ENCODE data around the gene PTPRCAP. TPM values are rescaled to one million over a fixed set of nuclear protein-coding genes. Genes with fewer than 3 reads are reported as not detected.

PTPRCAP gene
- total RNA-seq, 4 donors from 2014 or later, result 17.3 to 56.9 (median 21.7) TPM

GRCh38 chr11:67413266-67413849, 24.1 kb downstream of the PTPRCAP start:
- peaks cover 0 to 58% (median 31%) of the 10 kb centered on the region in 4 donors for H3K4me1 ChIP-seq
- no peaks in the 10 kb centered on the region for H3K9me3 ChIP-seq
- H3K4me3 ChIP-seq, result no peak overlapping the region
- H3K27me3 ChIP-seq, result peaks cover 0 to 8% of the 10 kb centered on the region in 2 donors
- TF ChIP-seq POLR2A (IDR thresholded peaks at IDR 0.05) (no peak), CTCF (IDR thresholded peaks at IDR 0.05) (no peak)
- DNase-seq, result no peak
- no peak overlapping the region for H3K27ac ChIP-seq
- H3K36me3 ChIP-seq, result no peaks in the 10 kb centered on the region

- peaks cover 0 to 63% (median 37%) of the 10 kb centered on the region in 4 donors for H3K4me1 ChIP-seq
Measured at GRCh38 chr11:67412495-67413179, 24.8 kb downstream of the PTPRCAP start.

GRCh38 chr11:67411785-67412152, 25.7 kb downstream of the PTPRCAP start:
- H3K27me3 ChIP-seq, result peaks cover 0 to 8% of the 10 kb centered on the region in 2 donors
- H3K27ac ChIP-seq, result no peak overlapping the region
- TF ChIP-seq CTCF (IDR thresholded peaks at IDR 0.05) (no peak), POLR2A (IDR thresholded peaks at IDR 0.05) (no peak)
- DNase-seq, result no peak
- H3K4me1 ChIP-seq, result peaks cover 0 to 62% (median 43%) of the 10 kb centered on the region in 4 donors
- no peak overlapping the region for H3K4me3 ChIP-seq
- H3K9me3 ChIP-seq, result no peaks in the 10 kb centered on the region
- H3K36me3 ChIP-seq, result no peaks in the 10 kb centered on the region

More at GRCh38 chr11:67412495-67413179, 24.8 kb downstream of the PTPRCAP start:
- no peak for DNase-seq
- Histone ChIP-seq H3K4me3 (no peak overlapping the region), H3K9me3 (no peaks in the 10 kb centered on the region), H3K36me3 (no peaks in the 10 kb centered on the region), H3K27ac (no peak overlapping the region), H3K27me3 (peaks cover 0 to 8% of the 10 kb centered on the region in 2 donors)
- no peak for TF ChIP-seq POLR2A (IDR thresholded peaks at IDR 0.05)
- no peak for TF ChIP-seq CTCF (IDR thresholded peaks at IDR 0.05)

GRCh38 chr11:67410984-67411784, 26.3 kb downstream of the PTPRCAP start:
- Histone ChIP-seq H3K27me3 (peaks cover 0 to 8% of the 10 kb centered on the region in 2 donors), H3K27ac (peak overlapping the region in 1 of 4 donors; percentile 91), H3K4me3 (no peak overlapping the region), H3K4me1 (peaks cover 0 to 64% (median 44%) of the 10 kb centered on the region in 4 donors), H3K36me3 (no peaks in the 10 kb centered on the region), H3K9me3 (no peaks in the 10 kb centered on the region)
- TF ChIP-seq POLR2A (IDR thresholded peaks at IDR 0.05) (no peak), CTCF (IDR thresholded peaks at IDR 0.05) (no peak)
- DNase-seq, result no peak

GRCh38 chr11:67410369-67410831, 27.1 kb downstream of the PTPRCAP start:
- H3K27ac ChIP-seq, result peak overlapping the region in 3 of 4 donors; percentile 76 to 91 (median 87)

More at GRCh38 chr11:67410369-67410831, 27.1 kb downstream of the PTPRCAP start:
- H3K4me1 ChIP-seq, result peaks cover 0 to 65% (median 43%) of the 10 kb centered on the region in 4 donors
- peaks cover 0 to 4% of the 10 kb centered on the region in 2 donors for H3K27me3 ChIP-seq
- no peaks in the 10 kb centered on the region for H3K9me3 ChIP-seq
- no peak overlapping the region for H3K4me3 ChIP-seq
- no peaks in the 10 kb centered on the region for H3K36me3 ChIP-seq
- no peak for TF ChIP-seq CTCF (IDR thresholded peaks at IDR 0.05)
- TF ChIP-seq POLR2A (IDR thresholded peaks at IDR 0.05), result no peak
- no peak for DNase-seq
